Mesodermal cell (in vitro differentiated cells): ENCODE data around the gene TMEM170A. TPM values are rescaled to one million over a fixed set of nuclear protein-coding genes. Genes with fewer than 3 reads are reported as not detected.
"Not testable (repeated sequence)": the region's sequence is repeated elsewhere in the genome, so short reads cannot be mapped to it uniquely, and the experiment has no call there.

ENCODE experiments used
- H3K27ac ChIP-seq: 2 replicates; pipeline ENCODE4 v1.7.0; 2013; ENCODE audit warnings: mild to moderate bottlenecking, low read depth, low read length, moderate library complexity; ENCODE audit not compliant: severe bottlenecking
- H3K36me3 ChIP-seq: 2 replicates; pipeline ENCODE4 v1.7.1; 2013; ENCODE audit warnings: mild to moderate bottlenecking, low read length, moderate library complexity; ENCODE audit not compliant: control insufficient read depth, insufficient read depth
- H3K4me1 ChIP-seq: one replicate; pipeline ENCODE4 v1.7.1; 2013; ENCODE audit warnings: mild to moderate bottlenecking, low read length; ENCODE audit not compliant: insufficient read depth, control insufficient read depth, poor library complexity, severe bottlenecking
- H3K4me3 ChIP-seq: 2 replicates; pipeline ENCODE4 v1.7.0; 2013; ENCODE audit warnings: low read length, control low read depth, mild to moderate bottlenecking; ENCODE audit not compliant: insufficient read depth, poor library complexity, severe bottlenecking; ENCODE audit errors: extremely low read depth
- H3K9me3 ChIP-seq: 2 replicates; pipeline ENCODE4 v1.7.1; 2013; ENCODE audit warnings: mild to moderate bottlenecking, low read length, moderate library complexity; ENCODE audit not compliant: control insufficient read depth
- WGBS, 2 experiments: methylation state at CpG; one replicate each; pipeline ENCODE4 v1.1.5; 2013; ENCODE audit warnings: missing lambda C conversion rate in 2 of 2; ENCODE audit not compliant: insufficient coverage in 2 of 2; 5-methylcytosine and 5-hydroxymethylcytosine counted together
- polyA plus RNA-seq, 2 experiments: library from polyadenylated mRNA; stranded (reverse); fragments of 50-300 nt; gene quantifications; one replicate each; pipeline ENCODE4 v1.2.3, GENCODE V29; 2013

The TMEM170A gene
- 21.7 TPM for polyA plus RNA-seq (2013, experiment 1 of 2)
- polyA plus RNA-seq (2013, experiment 2 of 2), result 19.4 TPM

- Histone ChIP-seq H3K9me3 (peaks cover 3% of the 10 kb centered on the region), H3K4me3 (peak within 1 kb of the TSS; percentile 84), H3K4me1 (no peaks in the 10 kb centered on the region), H3K27ac (peak within 1 kb of the TSS; percentile 77), H3K36me3 (peaks cover 25% of the 10 kb centered on the region)
- WGBS, 2 experiments, result 0% methylated on average over 45 to 82 of the region's 89 CpGs
Measured at GRCh38 chr16:75464122-75464918, at the start of gene TMEM170A. TMEM170A (minus strand) TSS chr16:75464689; CDS start chr16:75464600, 89 bp downstream.

- WGBS, 2 experiments, result 63 to 85% methylated on average over 4 to 6 of the region's 7 CpGs
- no peaks in the 10 kb centered on the region for H3K36me3 ChIP-seq
- no peaks in the 10 kb centered on the region for H3K9me3 ChIP-seq
- H3K4me1 ChIP-seq, result peaks cover 5% of the 10 kb centered on the region
- H3K27ac ChIP-seq, result no peak overlapping the region
- no peak overlapping the region for H3K4me3 ChIP-seq
Measured at GRCh38 chr16:75506574-75506973, 42.1 kb upstream of the TMEM170A start.

GRCh38 chr16:75506107-75506506 lies 41.6 kb upstream of the TMEM170A start:
- 90 to 94% methylated on average over 2 to 3 of the region's 3 CpGs for WGBS, 2 experiments
- no peaks in the 10 kb centered on the region for H3K9me3 ChIP-seq
- H3K4me1 ChIP-seq, result peaks cover 5% of the 10 kb centered on the region
- H3K27ac ChIP-seq, result no peak overlapping the region
- H3K36me3 ChIP-seq, result no peaks in the 10 kb centered on the region
- H3K4me3 ChIP-seq, result no peak overlapping the region

- H3K36me3 ChIP-seq, result no peaks in the 10 kb centered on the region
- H3K9me3 ChIP-seq, result no peaks in the 10 kb centered on the region
- H3K27ac ChIP-seq, result no peak overlapping the region
- H3K4me3 ChIP-seq, result no peak overlapping the region
- H3K4me1 ChIP-seq, result no peaks in the 10 kb centered on the region
- WGBS, 2 experiments, result 86 to 100% methylated on average over 1 of the region's 1 CpG
Measured at GRCh38 chr16:75503801-75504200, 39.3 kb upstream of the TMEM170A start.

GRCh38 chr16:75502916-75503605 lies 38.6 kb upstream of the TMEM170A start:
- WGBS, 2 experiments, result 90 to 91% methylated on average over 3 of the region's 4 CpGs
- Histone ChIP-seq H3K36me3 (no peaks in the 10 kb centered on the region), H3K9me3 (no peaks in the 10 kb centered on the region)

GRCh38 chr16:75501820-75502219 lies 37.3 kb upstream of the TMEM170A start:
- H3K4me1 ChIP-seq, H3K9me3 ChIP-seq, H3K36me3 ChIP-seq, H3K4me3 ChIP-seq, H3K27ac ChIP-seq: not testable (repeated sequence)
- WGBS, 2 experiments, result 80% methylated on average over 1 of the region's 6 CpGs

More at GRCh38 chr16:75502916-75503605, 38.6 kb upstream of the TMEM170A start:
- Histone ChIP-seq H3K27ac (no peak overlapping the region), H3K4me1 (no peaks in the 10 kb centered on the region), H3K4me3 (no peak overlapping the region)

GRCh38 chr16:75501359-75501758 lies 36.9 kb upstream of the TMEM170A start:
- Histone ChIP-seq H3K36me3 (no peaks in the 10 kb centered on the region), H3K4me3 (no peak overlapping the region), H3K4me1 (no peaks in the 10 kb centered on the region), H3K27ac (no peak overlapping the region), H3K9me3 (no peaks in the 10 kb centered on the region)
- WGBS, 2 experiments, result 100% methylated on average over 4 of the region's 5 CpGs; no CpG with 5 or more reads in 1 of the 2 experiments

- not testable (repeated sequence) for H3K4me1 ChIP-seq, H3K4me3 ChIP-seq, H3K9me3 ChIP-seq, H3K27ac ChIP-seq, H3K36me3 ChIP-seq
- WGBS, 2 experiments, result 66 to 90% methylated on average over 3 of the region's 13 CpGs
Measured at GRCh38 chr16:75498605-75499322, 34.3 kb upstream of the TMEM170A start.

- 89 to 92% methylated on average over 4 of the region's 4 CpGs for WGBS, 2 experiments
Measured at GRCh38 chr16:75497558-75497957, 33.1 kb upstream of the TMEM170A start.

GRCh38 chr16:75495076-75495674 lies 30.7 kb upstream of the TMEM170A start, which contains the start of gene CHST6:
CHST6 (minus strand) TSS chr16:75495441; CDS start chr16:75479828, 15,613 bp downstream.
- Histone ChIP-seq H3K27ac (no peak within 1 kb of the TSS), H3K4me1 (no peaks in the 10 kb centered on the region), H3K4me3 (peak within 1 kb of the TSS; percentile 49), H3K36me3 (no peaks in the 10 kb centered on the region), H3K9me3 (no peaks in the 10 kb centered on the region)
- WGBS, 2 experiments, result 0 to 1% methylated on average over 21 to 35 of the region's 43 CpGs

More at GRCh38 chr16:75497558-75497957, 33.1 kb upstream of the TMEM170A start:
- H3K9me3 ChIP-seq, result no peaks in the 10 kb centered on the region
- H3K27ac ChIP-seq, result no peak overlapping the region
- no peak overlapping the region for H3K4me3 ChIP-seq
- H3K4me1 ChIP-seq, result no peaks in the 10 kb centered on the region
- H3K36me3 ChIP-seq, result no peaks in the 10 kb centered on the region
